ENCODE data around the gene NPY1R. TPM values are rescaled to one million over a fixed set of nuclear protein-coding genes. Genes with fewer than 3 reads are reported as not detected.

NPY1R gene
- total RNA-seq, 1 donor from 2014 or later, result not detected

DNA sequence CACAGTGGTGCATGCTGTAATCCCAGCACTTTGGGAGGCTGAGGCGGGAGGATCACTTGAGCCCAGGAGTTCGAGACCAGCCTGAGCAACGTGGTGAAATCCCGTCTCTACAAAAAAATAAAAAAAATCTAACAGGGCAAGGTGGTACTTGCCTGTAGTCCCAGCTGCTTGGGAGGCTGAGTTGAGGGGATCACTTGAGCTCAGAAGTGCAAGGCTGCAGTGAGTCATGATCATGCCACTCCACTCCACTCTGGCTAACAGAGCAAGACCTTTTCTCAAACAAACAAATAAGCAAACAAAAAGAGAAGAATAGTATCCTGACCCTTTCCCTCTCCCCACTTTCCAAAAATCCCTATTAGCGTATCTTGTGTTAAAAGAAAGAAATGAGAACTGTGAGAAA lies 52.7 kb downstream of the NPY1R start:
- Mint-ChIP-seq H3K9me3 (peaks cover 7% of the 10 kb centered on the region), H3K27me3 (no peaks in the 10 kb centered on the region), H3K4me3 (no peak overlapping the region), H3K27ac (no peak overlapping the region), H3K4me1 (no peaks in the 10 kb centered on the region), H3K36me3 (ENCODE audit: low read depth) (no peaks in the 10 kb centered on the region)
- DNase-seq, result no peak
- CTCF ChIA-PET, result no interaction called here
- POLR2A ChIA-PET, result no interaction called here
- TF ChIP-seq, protein P1, sequence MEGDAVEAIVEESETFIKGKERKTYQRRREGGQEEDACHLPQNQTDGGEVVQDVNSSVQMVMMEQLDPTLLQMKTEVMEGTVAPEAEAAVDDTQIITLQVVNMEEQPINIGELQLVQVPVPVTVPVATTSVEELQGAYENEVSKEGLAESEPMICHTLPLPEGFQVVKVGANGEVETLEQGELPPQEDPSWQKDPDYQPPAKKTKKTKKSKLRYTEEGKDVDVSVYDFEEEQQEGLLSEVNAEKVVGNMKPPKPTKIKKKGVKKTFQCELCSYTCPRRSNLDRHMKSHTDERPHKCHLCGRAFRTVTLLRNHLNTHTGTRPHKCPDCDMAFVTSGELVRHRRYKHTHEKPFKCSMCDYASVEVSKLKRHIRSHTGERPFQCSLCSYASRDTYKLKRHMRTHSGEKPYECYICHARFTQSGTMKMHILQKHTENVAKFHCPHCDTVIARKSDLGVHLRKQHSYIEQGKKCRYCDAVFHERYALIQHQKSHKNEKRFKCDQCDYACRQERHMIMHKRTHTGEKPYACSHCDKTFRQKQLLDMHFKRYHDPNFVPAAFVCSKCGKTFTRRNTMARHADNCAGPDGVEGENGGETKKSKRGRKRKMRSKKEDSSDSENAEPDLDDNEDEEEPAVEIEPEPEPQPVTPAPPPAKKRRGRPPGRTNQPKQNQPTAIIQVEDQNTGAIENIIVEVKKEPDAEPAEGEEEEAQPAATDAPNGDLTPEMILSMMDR (IDR thresholded peaks at IDR 0.05), result no peak
- no peak for ATAC-seq (ENCODE audit: low read depth)
- intact Hi-C loops (cut with micrococcal nuclease), result no loop called here

DNA sequence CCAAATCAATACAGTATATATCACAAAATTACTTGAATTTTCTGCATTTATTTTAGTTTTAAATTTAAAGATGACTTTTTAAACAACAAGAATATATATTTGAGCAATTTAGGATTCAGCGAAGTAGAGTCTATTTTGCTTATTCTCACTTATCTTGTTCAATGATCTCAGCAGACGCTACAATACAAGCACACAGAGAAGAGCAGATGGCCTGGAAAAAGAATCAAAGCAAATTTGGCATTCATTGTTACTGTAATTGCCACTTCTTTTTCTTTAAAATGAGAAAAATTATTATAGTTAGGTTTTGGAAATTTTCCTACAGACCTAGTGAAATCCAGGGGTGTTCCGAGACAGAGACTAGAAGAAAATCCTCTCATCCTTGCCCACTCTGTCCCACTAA lies 57.5 kb downstream of the NPY1R start:
- Mint-ChIP-seq H3K4me3 (no peak overlapping the region), H3K9me3 (no peaks in the 10 kb centered on the region), H3K4me1 (no peaks in the 10 kb centered on the region), H3K27me3 (peaks cover 4% of the 10 kb centered on the region), H3K36me3 (ENCODE audit: low read depth) (no peaks in the 10 kb centered on the region), H3K27ac (no peak overlapping the region)
- DNase-seq, result no peak
- POLR2A ChIA-PET, result no interaction called here
- CTCF ChIA-PET, result interaction anchor here (0.6 kb wide), 1 partner anchor 212 kb away, joined by 3 read pairs; no protein-coding TSS in a partner anchor
- intact Hi-C loops (cut with micrococcal nuclease), result no loop called here
- no peak for ATAC-seq (ENCODE audit: low read depth)
- TF ChIP-seq, protein P1 (IDR thresholded peaks at IDR 0.05), result no peak

Other genes with a start within 250 kb of the NPY1R start
- 21.1 and 22.7 TPM in 2 replicates for gene NAF1, start 165.7 kb downstream of the NPY1R start, total RNA-seq
- gene NPY5R, start 11.3 kb upstream of the NPY1R start, total RNA-seq, result not detected in 2 replicates
- gene TKTL2, start 141.2 kb upstream of the NPY1R start, total RNA-seq, result 0.11 and 0.17 TPM in 2 replicates
- gene TMA16, start 162.1 kb upstream of the NPY1R start, total RNA-seq, result 52.5 and 54.1 TPM in 2 replicates

All from activated B cell treated with CpG ODN at 0.5 μM for 24 hours (primary cell).